SK-N-SH (cell line): ENCODE measurements around the gene SH3PXD2B. TPM values are rescaled to one million over a fixed set of nuclear protein-coding genes. Genes with fewer than 3 reads are reported as not detected.

Source experiments
- CTCF ChIA-PET: fragments of 300-600, 350-600 bp; formaldehyde crosslinking; extraction: SDS; loops from one replicate; lab custom pipeline; 2021; lab: Yijun Ruan, JAX
- POLR2A ChIA-PET: fragments of 350-600 bp; sonication (Branson Sonifier 250); formaldehyde crosslinking; extraction: SDS; loops from one replicate; lab custom pipeline; 2020; ENCODE audit warnings: antibody characterized with exemption, inconsistent platforms; lab: Yijun Ruan, JAX
- DNase-seq: peaks from one replicate; pipeline ENCODE4 v3.0.0; 2012
- H2AFZ ChIP-seq: fragments of 200-600 bp; sonication (generic); 2 replicates; pipeline ENCODE4 v1.8.1; 2016; ENCODE audit warnings: antibody characterized with exemption, mild to moderate bottlenecking, low read depth
- H3F3A ChIP-seq: fragments of 200-600 bp; sonication (generic); replicated peaks from 2 replicates; pipeline ENCODE3; 2016; ENCODE audit warnings: antibody characterized with exemption, mild to moderate bottlenecking; ENCODE audit not compliant: insufficient read depth
- H3K27ac ChIP-seq, 2 experiments: fragments of 200-500 bp in 1 of 2; fragments of 200-600 bp in 1 of 2; sonication (Bioruptor generic) in 1 of 2; sonication (generic), shearing (Covaris generic) in 1 of 2; 2 replicates each; pipeline versions ENCODE4 v1.5.1 to v1.6.1; 2014 to 2016; ENCODE audit warnings: low read depth in 2 of 2, inconsistent platforms in 1 of 2, low read length in 1 of 2, mild to moderate bottlenecking in 1 of 2, mixed read lengths in 1 of 2
- H3K27me3 ChIP-seq: fragments of 200-600 bp; sonication (generic), shearing (Covaris generic); 2 replicates; pipeline ENCODE4 v1.6.1; 2016; ENCODE audit warnings: mixed run types; ENCODE audit not compliant: insufficient read depth
- H3K36me3 ChIP-seq, 2 experiments: fragments of 200-500 bp in 1 of 2; fragments of 200-600 bp in 1 of 2; sonication (Bioruptor generic) in 1 of 2; sonication (generic) in 1 of 2; replicated peaks in 1 of 2; 2 replicates each; pipeline versions ENCODE3 to v1.5.1; 2014 to 2016; ENCODE audit warnings: low read length in 1 of 2, mild to moderate bottlenecking in 1 of 2; ENCODE audit not compliant: insufficient read depth in 2 of 2, control insufficient read depth in 1 of 2
- H3K4me1 ChIP-seq, 2 experiments: fragments of 200-500 bp in 1 of 2; fragments of 200-600 bp in 1 of 2; sonication (Bioruptor generic) in 1 of 2; sonication (generic), shearing (Covaris generic) in 1 of 2; 2 replicates each; pipeline versions ENCODE4 v1.5.1 to v1.6.1; 2014 to 2016; ENCODE audit warnings: low read depth in 1 of 2, low read length in 1 of 2, mixed run types in 1 of 2; ENCODE audit not compliant: insufficient read depth in 2 of 2, control insufficient read depth in 1 of 2
- H3K4me2 ChIP-seq: fragments of 200-600 bp; sonication (generic), shearing (Covaris generic); 2 replicates; pipeline ENCODE4 v1.6.1; 2017; ENCODE audit warnings: mixed run types
- H3K4me3 ChIP-seq, 2 experiments: fragments of 200-500 bp in 1 of 2; fragments of 200-600 bp in 1 of 2; sonication (Bioruptor generic) in 1 of 2; sonication (generic), shearing (Covaris generic) in 1 of 2; 2 replicates each; pipeline versions ENCODE4 v1.5.1 to v1.8.1; 2014 to 2016; ENCODE audit warnings: low read depth in 2 of 2, inconsistent platforms in 1 of 2, low read length in 1 of 2, mild to moderate bottlenecking in 1 of 2, mixed read lengths in 1 of 2, moderate library complexity in 1 of 2
- H3K79me2 ChIP-seq: fragments of 200-600 bp; sonication (generic); 2 replicates; pipeline ENCODE4 v1.8.1; 2017; ENCODE audit warnings: mild to moderate bottlenecking; ENCODE audit not compliant: insufficient read depth
- H3K9ac ChIP-seq: fragments of 200-600 bp; sonication (generic); 2 replicates; pipeline ENCODE4 v1.6.1; 2017; ENCODE audit warnings: mixed run types
- H3K9me2 ChIP-seq: fragments of 200-600 bp; sonication (generic); 2 replicates; pipeline ENCODE4 v1.6.1; 2017; ENCODE audit warnings: mixed run types
- H3K9me3 ChIP-seq: fragments of 200-600 bp; sonication (generic); 2 replicates; pipeline ENCODE4 v1.6.1; 2017; ENCODE audit warnings: mixed run types, mild to moderate bottlenecking, moderate library complexity
- H4K20me1 ChIP-seq: fragments of 200-600 bp; sonication (generic); 2 replicates; pipeline ENCODE4 v1.6.1; 2017; ENCODE audit warnings: mild to moderate bottlenecking, mixed run types; ENCODE audit not compliant: insufficient read depth
- CHD2 ChIP-seq: fragments of 150-350 bp; IDR thresholded peaks from 2 replicates; pipeline ENCODE4 v1.6.1; 2018; ENCODE audit warnings: low read length; ENCODE audit not compliant: partially characterized antibody
- CTCF ChIP-seq: fragments of 200-600 bp; sonication (generic); IDR thresholded peaks from 2 replicates; pipeline ENCODE4 v1.6.1; 2017; ENCODE audit warnings: antibody characterized with exemption, mild to moderate bottlenecking, moderate library complexity
- EZH2phosphoT487 ChIP-seq: fragments of 200-600 bp; sonication (generic); IDR thresholded peaks from 2 replicates; pipeline ENCODE4 v1.6.1; 2017; ENCODE audit warnings: low read depth, mixed run types, mild to moderate bottlenecking, antibody characterized with exemption, moderate library complexity, borderline replicate concordance
- GABPA ChIP-seq: IDR thresholded peaks from 2 replicates; pipeline ENCODE4 v1.4.0; 2012; ENCODE audit warnings: low read depth, mild to moderate bottlenecking
- MEF2A ChIP-seq: IDR thresholded peaks from 2 replicates; pipeline ENCODE4 v1.4.0; 2012; ENCODE audit warnings: low read depth, borderline replicate concordance
- MXI1 ChIP-seq: IDR thresholded peaks from 2 replicates; pipeline ENCODE4 v1.6.1; 2012; ENCODE audit warnings: mild to moderate bottlenecking, low read depth, low read length, improper control_type of control experiment
- NFIC ChIP-seq: IDR thresholded peaks from 2 replicates; pipeline ENCODE4 v1.4.0; 2012; ENCODE audit warnings: borderline replicate concordance
- NRF1 ChIP-seq: IDR thresholded peaks from 2 replicates; pipeline ENCODE4 v1.6.1; 2012; ENCODE audit warnings: low read depth, mild to moderate bottlenecking, low read length
- RCOR1 ChIP-seq: fragments of 150-350 bp; IDR thresholded peaks from 2 replicates; pipeline ENCODE4 v1.6.1; 2017; ENCODE audit warnings: antibody characterized with exemption, low read length
- SMC3 ChIP-seq: IDR thresholded peaks from 2 replicates; pipeline ENCODE4 v1.6.1; 2012; ENCODE audit warnings: low read depth, low read length, improper control_type of control experiment
- TCF12 ChIP-seq: IDR thresholded peaks from 2 replicates; pipeline ENCODE4 v1.4.0; 2012
- WGBS: methylation state at CpG from one replicate; pipeline ENCODE4 v1.1.6; 2017; ENCODE audit warnings: low lambda C conversion rate; 5-methylcytosine and 5-hydroxymethylcytosine counted together
- polyA plus RNA-seq, 3 experiments: library from polyadenylated mRNA; depleted of rRNA; stranded (reverse); fragments of >200 nt; gene quantifications; 2 replicates each; pipeline ENCODE4 v1.2.3, GENCODE V29; 2012

The SH3PXD2B gene
- polyA plus RNA-seq, 1 of the 3 experiments (the other 2 are of a cell fraction), result 15.0 TPM

GRCh38 chr5:172344855-172345409, 109.4 kb downstream of the SH3PXD2B start:
- H3F3A ChIP-seq, result no peaks in the 10 kb centered on the region
- 87% methylated on average over 3 of the region's 3 CpGs for WGBS
- no peak overlapping the region for H3K9ac ChIP-seq
- H3K4me2 ChIP-seq, result no peak overlapping the region
- TF ChIP-seq SMC3 (no peak), GABPA (no peak), CTCF (no peak), NFIC (no peak), RCOR1 (no peak), MXI1 (no peak)
- no peaks in the 10 kb centered on the region for H3K79me2 ChIP-seq
- POLR2A ChIA-PET, result no interaction called here
- H3K27me3 ChIP-seq, result no peaks in the 10 kb centered on the region
- no peak overlapping the region for H3K4me3 ChIP-seq
- no peaks in the 10 kb centered on the region for H3K4me1 ChIP-seq
- no peak for DNase-seq
- H2AFZ ChIP-seq, result no peak overlapping the region
- H3K36me3 ChIP-seq, result peaks cover 45 to 56% of the 10 kb centered on the region in 2 experiments
- H3K27ac ChIP-seq, result no peak overlapping the region
- H3K9me2 ChIP-seq, result no peaks in the 10 kb centered on the region
- CTCF ChIA-PET, result no interaction called here
- H4K20me1 ChIP-seq, result no peaks in the 10 kb centered on the region
- H3K9me3 ChIP-seq, result no peaks in the 10 kb centered on the region

GRCh38 chr5:172343741-172344140, 110.6 kb downstream of the SH3PXD2B start:
- no peaks in the 10 kb centered on the region for H3K4me1 ChIP-seq
- no peak overlapping the region for H3K27ac ChIP-seq
- H3K4me3 ChIP-seq, result no peak overlapping the region
- ChIA-PET CTCF (no interaction called here), POLR2A (no interaction called here)
- no peaks in the 10 kb centered on the region for H3K27me3 ChIP-seq
- DNase-seq, result no peak
- no peak for TF ChIP-seq TCF12
- no peak for TF ChIP-seq NRF1
- TF ChIP-seq NFIC, result no peak
- no peak for TF ChIP-seq CHD2
- TF ChIP-seq EZH2phosphoT487, result no peak
- H2AFZ ChIP-seq, result no peak overlapping the region
- no peaks in the 10 kb centered on the region for H3K79me2 ChIP-seq
- H3K4me2 ChIP-seq, result no peak overlapping the region
- 97% methylated on average over 2 of the region's 2 CpGs for WGBS
- H3K36me3 ChIP-seq, result peaks cover 50 to 51% of the 10 kb centered on the region in 2 experiments
- no peaks in the 10 kb centered on the region for H3K9me3 ChIP-seq
- no peaks in the 10 kb centered on the region for H3K9me2 ChIP-seq
- H3F3A ChIP-seq, result no peaks in the 10 kb centered on the region
- no peaks in the 10 kb centered on the region for H4K20me1 ChIP-seq
- H3K9ac ChIP-seq, result no peak overlapping the region

DNA sequence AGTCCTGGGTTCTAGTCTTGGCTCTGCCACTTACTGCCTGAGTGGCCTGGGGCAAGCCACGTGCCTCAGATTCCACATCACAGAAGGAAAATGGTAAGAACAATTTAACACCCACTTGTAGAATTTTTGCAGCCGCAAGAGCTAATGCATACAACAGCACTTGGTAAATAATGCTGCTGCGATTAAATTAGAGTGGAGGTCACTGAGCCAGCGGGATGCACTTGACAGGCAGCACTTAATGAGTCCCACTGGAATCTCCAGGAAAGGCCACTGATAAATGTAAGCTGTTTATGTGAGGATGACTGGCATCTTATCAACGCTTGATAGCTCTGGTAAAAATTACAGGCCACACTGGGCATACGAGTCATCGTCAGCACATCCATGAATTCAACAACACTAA, 111.4 kb downstream of the SH3PXD2B start:
- WGBS, result 90% methylated on average over 7 of the region's 7 CpGs
- H3K36me3 ChIP-seq, result peaks cover 44 to 55% of the 10 kb centered on the region in 2 experiments
- H3K4me2 ChIP-seq, result no peak overlapping the region
- H3K9ac ChIP-seq, result no peak overlapping the region
- CTCF ChIA-PET, result interaction anchor here (0.6 kb wide), 1 partner anchor 12 kb away, joined by 3 read pairs; no protein-coding TSS in a partner anchor
- no peaks in the 10 kb centered on the region for H4K20me1 ChIP-seq
- TF ChIP-seq CHD2 (no peak), MEF2A (no peak), RCOR1 (no peak)
- TF ChIP-seq, all 33 proteins: peak for 0
- Histone ChIP-seq H3K9me3 (no peaks in the 10 kb centered on the region), H3K4me3 (no peak overlapping the region), H3K4me1 (no peaks in the 10 kb centered on the region), H3K27me3 (no peaks in the 10 kb centered on the region), H2AFZ (no peak overlapping the region), H3F3A (no peaks in the 10 kb centered on the region), H3K79me2 (no peaks in the 10 kb centered on the region), H3K27ac (no peak overlapping the region), H3K9me2 (no peaks in the 10 kb centered on the region)
- DNase-seq, result no peak
- POLR2A ChIA-PET, result no interaction called here
